ENCODE data around the gene TBXAS1.

Gene TBXAS1

DNA sequence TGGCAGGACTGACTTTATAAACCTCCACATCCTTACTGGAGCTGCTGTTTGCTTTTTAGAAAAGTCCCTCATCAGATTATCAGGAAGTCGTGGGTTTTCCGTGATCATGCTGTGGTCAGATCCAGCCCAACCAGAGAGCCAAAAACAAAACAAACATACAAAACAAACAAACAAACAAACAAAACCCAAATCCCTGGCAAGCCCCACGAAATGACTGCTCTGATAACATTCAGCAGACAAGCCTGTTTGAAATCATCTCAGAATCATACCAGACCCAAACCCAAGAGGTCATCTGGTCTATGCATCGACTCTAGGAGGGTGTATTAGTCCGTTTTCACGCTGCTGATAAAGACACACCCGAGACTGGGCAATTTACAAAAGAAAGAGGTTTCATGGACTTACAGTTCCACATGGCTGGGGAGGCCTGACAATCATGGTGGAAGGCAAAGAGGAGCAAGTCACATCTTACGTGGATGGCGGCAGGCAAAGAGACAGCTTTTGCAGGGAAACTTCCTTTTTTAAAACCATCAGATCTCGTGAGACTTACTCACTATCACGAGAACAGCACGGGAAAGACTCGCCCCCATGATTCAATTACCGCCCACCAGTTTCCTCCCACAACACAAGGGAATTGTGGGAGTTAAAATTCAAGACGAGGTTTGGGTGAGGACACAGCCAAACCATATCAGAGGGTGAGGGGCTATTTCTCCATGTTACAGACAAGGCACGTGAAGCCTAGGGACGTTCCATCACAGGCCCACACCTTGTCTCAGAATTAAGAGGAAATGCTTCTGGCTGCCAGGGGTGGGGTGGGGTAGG, 148.0 kb downstream of the TBXAS1 start:
- no peak overlapping the region for H3K4me2 ChIP-seq (ENCODE audit: low read length)
- H3K4me3 ChIP-seq (ENCODE audit: low read length): no peak overlapping the region
- no peaks in the 10 kb centered on the region for H3K9me2 ChIP-seq (replicated peaks; ENCODE audit: control insufficient read depth, low read length)
- 0 out of 2 replicates have a peak, but pooled peaks cover 2% of the 10 kb centered on the region for H3K27me3 ChIP-seq (ENCODE audit: control insufficient read depth, low read length)
- no peaks in the 10 kb centered on the region for H3K9me3 ChIP-seq (ENCODE audit: control insufficient read depth, insufficient read depth, low read length)
- H4K20me1 ChIP-seq (ENCODE audit: control insufficient read depth, insufficient read depth, low read depth, low read length): no peaks in the 10 kb centered on the region
- H3K27ac ChIP-seq (ENCODE audit: low read depth, low read length): no peak overlapping the region
- H3K4me1 ChIP-seq (ENCODE audit: control insufficient read depth, low read length): no peaks in the 10 kb centered on the region
- TF ChIP-seq CTCF (IDR thresholded peaks at IDR 0.05; ENCODE audit: low read depth, low read length, poor library complexity, severe bottlenecking) (no peak), EZH2phosphoT487 (IDR thresholded peaks at IDR 0.05; ENCODE audit: borderline replicate concordance, low read length) (no peak)
- H3F3A ChIP-seq (ENCODE audit: control insufficient read depth, insufficient read depth): no peaks in the 10 kb centered on the region
- H3K36me3 ChIP-seq (ENCODE audit: control insufficient read depth, low read length): no peaks in the 10 kb centered on the region
- H3K79me2 ChIP-seq (ENCODE audit: control insufficient read depth, low read length): no peaks in the 10 kb centered on the region

GRCh38 chr7:139981511-139981895, 152.4 kb downstream of the TBXAS1 start:
- Histone ChIP-seq H3K27me3 (ENCODE audit: control insufficient read depth, low read length) (no peaks in the 10 kb centered on the region), H3K27ac (ENCODE audit: low read depth, low read length) (no peak overlapping the region), H3K9me2 (replicated peaks; ENCODE audit: control insufficient read depth, low read length) (no peaks in the 10 kb centered on the region), H3F3A (ENCODE audit: control insufficient read depth, insufficient read depth) (no peaks in the 10 kb centered on the region), H3K36me3 (ENCODE audit: control insufficient read depth, low read length) (no peaks in the 10 kb centered on the region), H3K9me3 (ENCODE audit: control insufficient read depth, insufficient read depth, low read length) (no peaks in the 10 kb centered on the region), H4K20me1 (ENCODE audit: control insufficient read depth, insufficient read depth, low read depth, low read length) (no peaks in the 10 kb centered on the region), H3K79me2 (ENCODE audit: control insufficient read depth, low read length) (no peaks in the 10 kb centered on the region), H3K4me3 (ENCODE audit: low read length) (no peak overlapping the region), H3K4me1 (ENCODE audit: control insufficient read depth, low read length) (no peaks in the 10 kb centered on the region), H3K4me2 (ENCODE audit: low read length) (no peak overlapping the region)
- TF ChIP-seq CTCF (IDR thresholded peaks at IDR 0.05; ENCODE audit: low read depth, low read length, poor library complexity, severe bottlenecking) (no peak), EZH2phosphoT487 (IDR thresholded peaks at IDR 0.05; ENCODE audit: borderline replicate concordance, low read length) (no peak)

- no peaks in the 10 kb centered on the region for H4K20me1 ChIP-seq (ENCODE audit: control insufficient read depth, insufficient read depth, low read depth, low read length)
- no peak overlapping the region for H3K4me2 ChIP-seq (ENCODE audit: low read length)
- H3K4me1 ChIP-seq (ENCODE audit: control insufficient read depth, low read length): no peaks in the 10 kb centered on the region
- H3K27ac ChIP-seq (ENCODE audit: low read depth, low read length): no peak overlapping the region
- H3K27me3 ChIP-seq (ENCODE audit: control insufficient read depth, low read length): no peaks in the 10 kb centered on the region
- H3K9me2 ChIP-seq (replicated peaks; ENCODE audit: control insufficient read depth, low read length): no peaks in the 10 kb centered on the region
- H3K9me3 ChIP-seq (ENCODE audit: control insufficient read depth, insufficient read depth, low read length): no peaks in the 10 kb centered on the region
- TF ChIP-seq EZH2phosphoT487 (IDR thresholded peaks at IDR 0.05; ENCODE audit: borderline replicate concordance, low read length): no peak
- no peak for TF ChIP-seq CTCF (IDR thresholded peaks at IDR 0.05; ENCODE audit: low read depth, low read length, poor library complexity, severe bottlenecking)
- H3K4me3 ChIP-seq (ENCODE audit: low read length): no peak overlapping the region
- H3K36me3 ChIP-seq (ENCODE audit: control insufficient read depth, low read length): no peaks in the 10 kb centered on the region
- H3F3A ChIP-seq (ENCODE audit: control insufficient read depth, insufficient read depth): no peaks in the 10 kb centered on the region
- H3K79me2 ChIP-seq (ENCODE audit: control insufficient read depth, low read length): no peaks in the 10 kb centered on the region
Measured at GRCh38 chr7:139982927-139983920, 154.2 kb downstream of the TBXAS1 start.

All from DOHH2 (cell line).